NCI-H2171 treated with DMSO at 0.1 percent for 48 hours (cell line): ENCODE results near the gene SLC39A11.
"Not testable (repeated sequence)": the region's sequence is repeated elsewhere in the genome, so short reads cannot be mapped to it uniquely, and the experiment has no call there.

ENCODE experiments used
- DNase-seq: peaks from one replicate; lab custom pipeline; 2025; lab: John Stamatoyannopoulos, UW

Gene SLC39A11

GRCh38 chr17:72916991-72917390 is 175.5 kb downstream of the SLC39A11 start:
- DNase-seq, result no peak

- DNase-seq, result peak; percentile 81
Observed at GRCh38 chr17:72915625-72916081, 176.8 kb downstream of the SLC39A11 start.

- no peak for DNase-seq
Observed at GRCh38 chr17:72913142-72913682, 179.3 kb downstream of the SLC39A11 start.

- no peak for DNase-seq
Observed at GRCh38 chr17:72906306-72906705, 186.2 kb downstream of the SLC39A11 start.

- no peak for DNase-seq
Observed at GRCh38 chr17:72903522-72903921, 189.0 kb downstream of the SLC39A11 start.

- no peak for DNase-seq
Observed at GRCh38 chr17:72901657-72902056, 190.8 kb downstream of the SLC39A11 start.

- DNase-seq, result no peak
Observed at GRCh38 chr17:72901083-72901482, 191.4 kb downstream of the SLC39A11 start.

- peak; percentile 11 for DNase-seq
Observed at GRCh38 chr17:72900654-72900971, 191.9 kb downstream of the SLC39A11 start.

GRCh38 chr17:72898725-72899124 is 193.8 kb downstream of the SLC39A11 start:
- DNase-seq, result peak; percentile 18

GRCh38 chr17:72896288-72896687 is 196.2 kb downstream of the SLC39A11 start:
- DNase-seq, result not testable (repeated sequence)

GRCh38 chr17:72891627-72892026 is 200.9 kb downstream of the SLC39A11 start:
- no peak for DNase-seq

- DNase-seq, result no peak
Observed at GRCh38 chr17:72890711-72891110, 201.8 kb downstream of the SLC39A11 start.

- no peak for DNase-seq
Observed at GRCh38 chr17:72887917-72888316, 204.6 kb downstream of the SLC39A11 start.

- no peak for DNase-seq
Observed at GRCh38 chr17:72887322-72887721, 205.2 kb downstream of the SLC39A11 start.

GRCh38 chr17:72886622-72887021 is 205.9 kb downstream of the SLC39A11 start:
- DNase-seq, result no peak

- DNase-seq, result no peak
Observed at GRCh38 chr17:72884066-72884465, 208.4 kb downstream of the SLC39A11 start.

GRCh38 chr17:72883351-72883750 is 209.1 kb downstream of the SLC39A11 start:
- DNase-seq, result no peak

GRCh38 chr17:72882426-72882825 is 210.1 kb downstream of the SLC39A11 start:
- DNase-seq, result no peak

- DNase-seq, result no peak
Observed at GRCh38 chr17:72879877-72880276, 212.6 kb downstream of the SLC39A11 start.

- no peak for DNase-seq
Observed at GRCh38 chr17:72878975-72879660, 213.4 kb downstream of the SLC39A11 start.

- no peak for DNase-seq
Observed at GRCh38 chr17:72877348-72877747, 215.1 kb downstream of the SLC39A11 start.

GRCh38 chr17:72876413-72876812 is 216.1 kb downstream of the SLC39A11 start:
- no peak for DNase-seq

GRCh38 chr17:72875361-72875760 is 217.1 kb downstream of the SLC39A11 start:
- no peak for DNase-seq

GRCh38 chr17:72872396-72872795 is 220.1 kb downstream of the SLC39A11 start:
- DNase-seq, result no peak
